HepG2 (cell line): ENCODE results near the gene MYL3. TPM values are rescaled to one million over a fixed set of nuclear protein-coding genes. Genes with fewer than 3 reads are reported as not detected.

Source experiments
- ATAC-seq: fragments of 200-7000 bp; cut with Tn5 transposase; 3 replicates; pipeline ENCODE4 v1.9.1; 2020; ENCODE audit warnings: mild to moderate bottlenecking, moderate library complexity
- BruUV-seq: library from RNA; stranded (reverse); fragments of 400-500 nt; replicated peaks from 2 replicates; lab custom pipeline; 2021; lab: Mats Ljungman, UMichigan
- CTCF ChIA-PET: fragments of 300-600 bp; formaldehyde crosslinking; extraction: SDS; loops from one replicate; lab custom pipeline; 2021; ENCODE audit warnings: low total read pairs, inconsistent platforms, low intra/inter-chr PET ratio; lab: Yijun Ruan, JAX
- POLR2A ChIA-PET: fragments of 350-600 bp; sonication (Branson Sonifier 250); formaldehyde crosslinking; loops from one replicate; lab custom pipeline; 2020; ENCODE audit warnings: antibody characterized with exemption, inconsistent platforms; lab: Yijun Ruan, JAX
- DNase-seq: peaks from one replicate; pipeline ENCODE4 v3.0.0-alpha.2; 2015; ENCODE audit warnings: low spot score
- FAIRE-seq: peaks from 3 replicates; lab custom pipeline; 2011; peaks lifted over from hg19 to GRCh38; lab: Jason Lieb, UNC
- H2AFZ ChIP-seq: one replicate; pipeline ENCODE4 v1.6.1; 2011; ENCODE audit warnings: low read length, inconsistent platforms
- H3K27ac ChIP-seq: fragments of 300-600 bp; 3 replicates; pipeline ENCODE4 v1.8.0; 2011; ENCODE audit warnings: mixed run types, mild to moderate bottlenecking, mixed read lengths, low read length, inconsistent platforms; ENCODE audit not compliant: insufficient read depth; ENCODE audit errors: extremely low read length
- H3K27me3 ChIP-seq, 2 experiments: fragments of 200-600 bp in 1 of 2; 2 replicates in 1 of 2; 3 replicates in 1 of 2; pipeline versions ENCODE4 v1.6.0 to v1.8.0; 2011; ENCODE audit warnings: low read length in 2 of 2, mild to moderate bottlenecking in 2 of 2, moderate library complexity in 2 of 2, inconsistent platforms in 1 of 2; ENCODE audit not compliant: insufficient read depth in 2 of 2, control insufficient read depth in 1 of 2
- H3K36me3 ChIP-seq, 2 experiments: fragments of 200-600 bp in 1 of 2; replicated peaks in 1 of 2; 2 replicates in 1 of 2; 3 replicates in 1 of 2; pipeline versions ENCODE4 v1.5.1 to v1.8.0; 2011; ENCODE audit warnings: low read length in 2 of 2, inconsistent platforms in 1 of 2; ENCODE audit not compliant: insufficient read depth in 2 of 2, control insufficient read depth in 1 of 2
- H3K4me1 ChIP-seq: 2 replicates; pipeline ENCODE4 v1.5.1; 2012; ENCODE audit warnings: low read length, inconsistent platforms; ENCODE audit not compliant: insufficient read depth
- H3K4me2 ChIP-seq: 2 replicates; pipeline ENCODE4 v1.6.0; 2011; ENCODE audit warnings: low read depth, low read length, inconsistent platforms
- H3K4me3 ChIP-seq, 3 experiments: fragments of 200-600 bp in 1 of 3; sonication (generic), shearing (Covaris generic) in 1 of 3; replicated peaks in 1 of 3; 2 replicates each; pipeline ENCODE4 v1.5.1; 2011 to 2016; ENCODE audit warnings: low read length in 3 of 3, inconsistent platforms in 2 of 3, low read depth in 2 of 3, mild to moderate bottlenecking in 2 of 3, control low read depth in 1 of 3, mixed read lengths in 1 of 3; ENCODE audit not compliant: insufficient read depth in 1 of 3
- H3K79me2 ChIP-seq: one replicate; pipeline ENCODE4 v1.6.1; 2011; ENCODE audit warnings: low read length, inconsistent platforms; ENCODE audit not compliant: insufficient read depth
- H3K9ac ChIP-seq: 2 replicates; pipeline ENCODE4 v1.6.0; 2011; ENCODE audit warnings: mild to moderate bottlenecking, low read depth, low read length, inconsistent platforms; ENCODE audit not compliant: insufficient read depth
- H3K9me3 ChIP-seq: 2 replicates; pipeline ENCODE4 v1.5.1; 2012; ENCODE audit warnings: mild to moderate bottlenecking, low read length
- H4K20me1 ChIP-seq: 2 replicates; pipeline ENCODE4 v1.6.0; 2011; ENCODE audit warnings: inconsistent platforms, mild to moderate bottlenecking, low read length, moderate library complexity; ENCODE audit not compliant: insufficient read depth
- EED ChIP-seq: sonication (generic); formaldehyde crosslinking; IDR thresholded peaks from 2 replicates; pipeline ENCODE4 v1.5.0; 2020; ENCODE audit warnings: mild to moderate bottlenecking, missing genetic modification reagents
- ETV6 ChIP-seq: sonication (generic); formaldehyde crosslinking; conservative IDR thresholded peaks from 2 replicates; pipeline ENCODE4 v1.4.0; 2020; ENCODE audit warnings: missing genetic modification reagents
- GATA4 ChIP-seq: sonication (generic); IDR thresholded peaks from 2 replicates; pipeline ENCODE4 v1.6.1; 2016; ENCODE audit warnings: antibody characterized with exemption, low read depth, borderline replicate concordance
- IRF1 ChIP-seq: sonication (generic); formaldehyde crosslinking; IDR thresholded peaks from 2 replicates; pipeline ENCODE4 v1.4.0; 2020; ENCODE audit warnings: low read depth, mild to moderate bottlenecking, missing genetic modification reagents
- MAFK ChIP-seq, 2 experiments: IDR thresholded peaks in 1 of 2; conservative IDR thresholded peaks in 1 of 2; 2 replicates each; pipeline ENCODE4 v1.6.1; 2011; ENCODE audit warnings: improper control_type of control experiment in 2 of 2, low read length in 2 of 2
- MTA3 ChIP-seq: sonication (generic); formaldehyde crosslinking; IDR thresholded peaks from 2 replicates; pipeline ENCODE4 v1.4.0; 2020; ENCODE audit warnings: missing genetic modification reagents
- NFE2L1 ChIP-seq: sonication (generic); formaldehyde crosslinking; IDR thresholded peaks from 2 replicates; pipeline ENCODE4 v1.4.0; 2020; ENCODE audit warnings: missing genetic modification reagents, mild to moderate bottlenecking, borderline replicate concordance
- STAT5B ChIP-seq: sonication (generic); formaldehyde crosslinking; IDR thresholded peaks from 2 replicates; pipeline ENCODE4 v1.4.0; 2020; ENCODE audit warnings: missing genetic modification reagents
- TAF1 ChIP-seq: sonication (generic); formaldehyde crosslinking; IDR thresholded peaks from 2 replicates; pipeline ENCODE4 v1.4.0; 2020; ENCODE audit warnings: missing genetic modification reagents
- TBX2 ChIP-seq: sonication (generic); formaldehyde crosslinking; IDR thresholded peaks from 2 replicates; pipeline ENCODE4 v1.5.0; 2020; ENCODE audit warnings: missing genetic modification reagents, mild to moderate bottlenecking, borderline replicate concordance
- ZNF839 ChIP-seq: sonication (generic); formaldehyde crosslinking; IDR thresholded peaks from 2 replicates; pipeline ENCODE4 v1.4.0; 2020; ENCODE audit warnings: missing genetic modification reagents, mild to moderate bottlenecking, borderline replicate concordance
- WGBS: methylation state at CpG from one replicate; pipeline ENCODE4 v1.1.6; 2017; ENCODE audit warnings: low lambda C conversion rate; 5-methylcytosine and 5-hydroxymethylcytosine counted together
- in situ Hi-C: cut with HindIII; loops from 2 replicates; pipeline ENCODE4 v1.10.0; 2017; ENCODE audit warnings: low pct_unique_long_range_greater_than_20kb; ENCODE audit not compliant: extremely low pct_ligation_motif_present
- intact Hi-C: fragments of 100-400 bp; cut with micrococcal nuclease; formaldehyde crosslinking; loops from one replicate; pipeline ENCODE4 v1.10.0; 2022; ENCODE audit not compliant: unreplicated experiment
- polyA plus RNA-seq, 8 experiments: library from polyadenylated mRNA; depleted of rRNA in 3 of 8; stranded (reverse) in 7 of 8; unstranded in 1 of 8; fragments of >200 nt; fragmentation: Illumina TruSeq in 4 of 8; extraction: Trizol in 4 of 8; gene quantifications; 2 replicates each; pipeline versions ENCODE4 v1.2.1 to v1.2.3, GENCODE V29; 2011 to 2016; ENCODE audit warnings: low read depth in 4 of 8, missing spikeins in 1 of 8, mixed read lengths in 1 of 8; ENCODE audit not compliant: insufficient read depth in 1 of 8
- total RNA-seq, 5 experiments: library from RNA; depleted of rRNA; stranded (reverse); fragments of >200 nt; fragmentation: Illumina TruSeq; extraction: Trizol; gene quantifications; 2 replicates each; pipeline ENCODE4 v1.2.3, GENCODE V29; 2016; ENCODE audit warnings: low read depth in 1 of 5
- TF ChIP-seq, protein P1 (sequence below): IDR thresholded peaks from 2 replicates; pipeline ENCODE4 v1.6.1; 2018; ENCODE audit warnings: missing genetic modification reagents
- TF ChIP-seq, protein P2 (sequence below): sonication (generic); formaldehyde crosslinking; conservative IDR thresholded peaks from 2 replicates; pipeline ENCODE4 v1.8.0; 2022; ENCODE audit warnings: mild to moderate bottlenecking, moderate library complexity, missing genetic modification reagents

Gene MYL3
- total and polyA plus RNA-seq, 2 of the 13 experiments (the other 11 are each of a cell fraction or from before 2014, with no cell fraction given), result not detected

- TF ChIP-seq EED (CRISPR knock-in tag) (no peak), TAF1 (no peak), ZNF839 (CRISPR knock-in tag) (no peak), TBX2 (CRISPR knock-in tag) (no peak)
- TF ChIP-seq, protein P1, sequence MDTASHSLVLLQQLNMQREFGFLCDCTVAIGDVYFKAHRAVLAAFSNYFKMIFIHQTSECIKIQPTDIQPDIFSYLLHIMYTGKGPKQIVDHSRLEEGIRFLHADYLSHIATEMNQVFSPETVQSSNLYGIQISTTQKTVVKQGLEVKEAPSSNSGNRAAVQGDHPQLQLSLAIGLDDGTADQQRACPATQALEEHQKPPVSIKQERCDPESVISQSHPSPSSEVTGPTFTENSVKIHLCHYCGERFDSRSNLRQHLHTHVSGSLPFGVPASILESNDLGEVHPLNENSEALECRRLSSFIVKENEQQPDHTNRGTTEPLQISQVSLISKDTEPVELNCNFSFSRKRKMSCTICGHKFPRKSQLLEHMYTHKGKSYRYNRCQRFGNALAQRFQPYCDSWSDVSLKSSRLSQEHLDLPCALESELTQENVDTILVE (CRISPR knock-in tag), result no peak
These were observed 14.3 kb upstream of the MYL3 start, which contains the start of gene PTH1R (continued) for GRCh38 chr3:46877406-46878125.

- no TSS peak for BruUV-seq
- ATAC-seq (no peak), FAIRE-seq (no peak), DNase-seq (no peak)
- 42% methylated on average over 2 of the region's 10 CpGs for WGBS
- in situ Hi-C loops, result no loop called here
- H3K36me3 ChIP-seq, result no peaks in the 10 kb centered on the region
- H3K4me3 ChIP-seq, result no peak overlapping the region
- H3K9me3 ChIP-seq, result no peaks in the 10 kb centered on the region
- no peak overlapping the region for H3K4me2 ChIP-seq
- H3K4me1 ChIP-seq, result peaks cover 23% of the 10 kb centered on the region
- H3K9ac ChIP-seq, result no peak overlapping the region
- ChIA-PET CTCF (no interaction called here), POLR2A (no interaction called here)
- intact Hi-C loops, result no loop called here
- TF ChIP-seq NFE2L1 (CRISPR knock-in tag) (no peak), GATA4 (no peak), ETV6 (no peak), STAT5B (CRISPR knock-in tag) (no peak), MAFK (conservative IDR thresholded peaks at IDR 0.05 in 1 of 2, IDR thresholded peaks at IDR 0.05 in 1 of 2; ENCODE audit: low read length in 2 of 2) (no peak), MTA3 (CRISPR knock-in tag) (no peak), IRF1 (CRISPR knock-in tag) (no peak)
- TF ChIP-seq, protein P2, sequence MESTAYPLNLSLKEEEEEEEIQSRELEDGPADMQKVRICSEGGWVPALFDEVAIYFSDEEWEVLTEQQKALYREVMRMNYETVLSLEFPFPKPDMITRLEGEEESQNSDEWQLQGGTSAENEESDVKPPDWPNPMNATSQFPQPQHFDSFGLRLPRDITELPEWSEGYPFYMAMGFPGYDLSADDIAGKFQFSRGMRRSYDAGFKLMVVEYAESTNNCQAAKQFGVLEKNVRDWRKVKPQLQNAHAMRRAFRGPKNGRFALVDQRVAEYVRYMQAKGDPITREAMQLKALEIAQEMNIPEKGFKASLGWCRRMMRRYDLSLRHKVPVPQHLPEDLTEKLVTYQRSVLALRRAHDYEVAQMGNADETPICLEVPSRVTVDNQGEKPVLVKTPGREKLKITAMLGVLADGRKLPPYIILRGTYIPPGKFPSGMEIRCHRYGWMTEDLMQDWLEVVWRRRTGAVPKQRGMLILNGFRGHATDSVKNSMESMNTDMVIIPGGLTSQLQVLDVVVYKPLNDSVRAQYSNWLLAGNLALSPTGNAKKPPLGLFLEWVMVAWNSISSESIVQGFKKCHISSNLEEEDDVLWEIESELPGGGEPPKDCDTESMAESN (CRISPR knock-in tag), result no peak
- H2AFZ ChIP-seq, result no peak overlapping the region
- H4K20me1 ChIP-seq, result peaks cover 3% of the 10 kb centered on the region; the same call in 1 of the 2 replicates
- no peaks in the 10 kb centered on the region for H3K79me2 ChIP-seq
- no peak overlapping the region for H3K27ac ChIP-seq
- H3K27me3 ChIP-seq, result peaks cover 17 to 87% of the 10 kb centered on the region in 2 experiments
These were observed 13.4 kb upstream of the MYL3 start for GRCh38 chr3:46876313-46877300.
